Right cardiac atrium (tissue), 5 donors: ENCODE measurements around the gene BUD23. TPM values are rescaled to one million over a fixed set of nuclear protein-coding genes. Genes with fewer than 3 reads are reported as not detected.
"Not testable (repeated sequence)": the region's sequence is repeated elsewhere in the genome, so short reads cannot be mapped to it uniquely, and the experiment has no call there.

Experiments
- ATAC-seq, 2 donors: fragments of 200-7000 bp; cut with Tn5 transposase; one replicate each; pipeline versions ENCODE4 v1.8.0 to v1.9.1; 2020; ENCODE audit warnings: moderate library complexity in 2 of 2, mild to moderate bottlenecking in 1 of 2
- DNase-seq, 3 donors: peaks; one replicate each; pipeline ENCODE4 v3.0.0-alpha.2; 2020
- H3K27ac ChIP-seq: one replicate; pipeline ENCODE4 v1.5.1; 2013; ENCODE audit warnings: mild to moderate bottlenecking, low read length, control low read depth, moderate library complexity
- H3K27me3 ChIP-seq: one replicate; pipeline ENCODE4 v1.6.1; 2013; ENCODE audit not compliant: control insufficient read depth, insufficient read depth
- H3K4me1 ChIP-seq: one replicate; pipeline ENCODE4 v1.6.1; 2013; ENCODE audit warnings: low read length; ENCODE audit not compliant: control insufficient read depth, insufficient read depth
- H3K4me3 ChIP-seq: one replicate; pipeline ENCODE4 v1.5.1; 2013; ENCODE audit warnings: low read length, control low read depth
- H3K9me3 ChIP-seq: one replicate; pipeline ENCODE4 v1.6.1; 2013; ENCODE audit warnings: low read length; ENCODE audit not compliant: control insufficient read depth
- WGBS: extraction: QIAGEN DNeasy Blood & Tissue Kit; methylation state at CpG from one replicate; pipeline ENCODE4 v1.1.7; 2013; 5-methylcytosine and 5-hydroxymethylcytosine counted together
- intact Hi-C, 4 donors: fragments of 100-400 bp; cut with DNase I; formaldehyde crosslinking; loops; one replicate each; pipeline versions ENCODE4 v1.11.0 to v1.14.0; 2022 to 2023
- polyA plus RNA-seq: library from polyadenylated mRNA; stranded (reverse); fragments of 200-250 nt; gene quantifications from one replicate; pipeline ENCODE4 v1.2.3, GENCODE V29; 2013
- total RNA-seq, 4 donors: library from RNA; stranded (reverse); fragmentation: NEBNext Ultra II Directional; extraction: Animal tissue kit (Norgen Biotek cat#: 25700); gene quantifications; one replicate each; pipeline ENCODE4 v1.2.1, GENCODE V29; 2021
- donor health status: healthy with polysubstance abuse.
- donor health status: DM: no; HTN: yes; CAD: no.
- donor health status: DM: no; HTN: no; CAD: no.
- donor health status: DM: no; HTN: yes; CAD: no; lungs with severe emphysema.
- donor health status: DM: yes; HTN: yes; CAD: no.

BUD23 gene
- total and polyA plus RNA-seq, 5 donors, result 53.0 to 97.5 (median 63.5) TPM

- intact Hi-C loops, H3K4me3 ChIP-seq, H3K27me3 ChIP-seq, H3K27ac ChIP-seq, ATAC-seq, H3K9me3 ChIP-seq, DNase-seq, H3K4me1 ChIP-seq: not testable (repeated sequence)
- 95% methylated on average over 9 of the region's 9 CpGs for WGBS
Observed at GRCh38 chr7:73720443-73720842, 37.0 kb downstream of the BUD23 start.

- Histone ChIP-seq H3K27ac (no peak overlapping the region), H3K4me3 (no peak overlapping the region), H3K9me3 (no peaks in the 10 kb centered on the region), H3K27me3 (no peaks in the 10 kb centered on the region), H3K4me1 (no peaks in the 10 kb centered on the region)
- ATAC-seq (peak; percentile 66 to 72), DNase-seq (peak; percentile 66 to 85 (median 84))
- 56% methylated on average over 3 of the region's 3 CpGs for WGBS
- intact Hi-C loops, result no loop called here
Observed at GRCh38 chr7:73721377-73721817, 38.0 kb downstream of the BUD23 start.

GRCh38 chr7:73722182-73722581 lies 38.8 kb downstream of the BUD23 start:
- ATAC-seq, H3K9me3 ChIP-seq, intact Hi-C loops, H3K27me3 ChIP-seq, H3K27ac ChIP-seq, DNase-seq, H3K4me3 ChIP-seq, H3K4me1 ChIP-seq: not testable (repeated sequence)
- WGBS, result 84% methylated on average over 4 of the region's 4 CpGs

- DNase-seq, result no peak
- no peak for ATAC-seq
- no peak overlapping the region for H3K27ac ChIP-seq
- no peaks in the 10 kb centered on the region for H3K27me3 ChIP-seq
- 66% methylated on average over 6 of the region's 6 CpGs for WGBS
- intact Hi-C loops, result no loop called here
- H3K4me3 ChIP-seq, result no peak overlapping the region
- H3K4me1 ChIP-seq, result no peaks in the 10 kb centered on the region
- H3K9me3 ChIP-seq, result no peaks in the 10 kb centered on the region
Observed at GRCh38 chr7:73722785-73723184, 39.4 kb downstream of the BUD23 start.

GRCh38 chr7:73723813-73724212 lies 40.4 kb downstream of the BUD23 start:
- Histone ChIP-seq H3K4me1 (no peaks in the 10 kb centered on the region), H3K4me3 (no peak overlapping the region), H3K27ac (no peak overlapping the region), H3K27me3 (no peaks in the 10 kb centered on the region), H3K9me3 (no peaks in the 10 kb centered on the region)
- WGBS, result 91% methylated on average over 3 of the region's 3 CpGs
- no peak for ATAC-seq
- intact Hi-C loops, result loop anchor here in 2 of 4 donors (2.0 kb wide), 1 partner anchor 117 kb away; no protein-coding TSS in a partner anchor
- no peak for DNase-seq

- DNase-seq (no peak), ATAC-seq (peak in 1 of 2 donors; percentile 7)
- H3K9me3 ChIP-seq, result no peaks in the 10 kb centered on the region
- WGBS, result 67% methylated on average over 1 of the region's 1 CpG
- no peaks in the 10 kb centered on the region for H3K27me3 ChIP-seq
- no peaks in the 10 kb centered on the region for H3K4me1 ChIP-seq
- intact Hi-C loops, result loop anchor here in 2 of 4 donors (2.0 to 5.0 kb wide), 2 partner anchors 119 kb away; no protein-coding TSS in a partner anchor
- no peak overlapping the region for H3K4me3 ChIP-seq
- H3K27ac ChIP-seq, result no peak overlapping the region
Observed at GRCh38 chr7:73726083-73726466, 42.7 kb downstream of the BUD23 start.

GRCh38 chr7:73727952-73728351 lies 44.6 kb downstream of the BUD23 start:
- ATAC-seq (no peak), DNase-seq (no peak)
- intact Hi-C loops, result loop anchor here in 2 of 4 donors (2.0 to 5.0 kb wide), 2 partner anchors 121 kb away; no protein-coding TSS in a partner anchor
- Histone ChIP-seq H3K27me3 (no peaks in the 10 kb centered on the region), H3K4me3 (no peak overlapping the region), H3K9me3 (no peaks in the 10 kb centered on the region), H3K4me1 (no peaks in the 10 kb centered on the region), H3K27ac (no peak overlapping the region)
- WGBS, result 69% methylated on average over 3 of the region's 3 CpGs

- intact Hi-C loops, result loop anchor here in 1 of 4 donors (5.0 kb wide), 1 partner anchor 121 kb away; no protein-coding TSS in a partner anchor
- Histone ChIP-seq H3K9me3 (no peaks in the 10 kb centered on the region), H3K4me3 (no peak overlapping the region), H3K4me1 (no peaks in the 10 kb centered on the region), H3K27ac (no peak overlapping the region), H3K27me3 (no peaks in the 10 kb centered on the region)
- 60% methylated on average over 5 of the region's 5 CpGs for WGBS
- no peak for DNase-seq
- no peak for ATAC-seq
Observed at GRCh38 chr7:73728551-73728950, 45.2 kb downstream of the BUD23 start.

GRCh38 chr7:73730485-73730884 lies 47.1 kb downstream of the BUD23 start:
- H3K27ac ChIP-seq, result no peak overlapping the region
- DNase-seq (no peak), ATAC-seq (no peak)
- WGBS, result 32% methylated on average over 3 of the region's 3 CpGs
- H3K4me1 ChIP-seq, result no peaks in the 10 kb centered on the region
- H3K27me3 ChIP-seq, result no peaks in the 10 kb centered on the region
- no peaks in the 10 kb centered on the region for H3K9me3 ChIP-seq
- intact Hi-C loops, result no loop called here
- no peak overlapping the region for H3K4me3 ChIP-seq

GRCh38 chr7:73732397-73732796 lies 49.0 kb downstream of the BUD23 start:
- ATAC-seq (no peak), DNase-seq (no peak)
- H3K4me3 ChIP-seq, result no peak overlapping the region
- H3K27ac ChIP-seq, result no peak overlapping the region
- 63% methylated on average over 2 of the region's 2 CpGs for WGBS
- H3K27me3 ChIP-seq, result no peaks in the 10 kb centered on the region
- H3K9me3 ChIP-seq, result no peaks in the 10 kb centered on the region
- no peaks in the 10 kb centered on the region for H3K4me1 ChIP-seq
- intact Hi-C loops, result no loop called here

- no peak overlapping the region for H3K4me3 ChIP-seq
- intact Hi-C loops, result no loop called here
- no peaks in the 10 kb centered on the region for H3K27me3 ChIP-seq
- WGBS, result 61% methylated on average over 16 of the region's 16 CpGs
- DNase-seq, result peak; percentile 68 to 83 (median 82)
- peak; percentile 26 to 33 for ATAC-seq
- no peaks in the 10 kb centered on the region for H3K4me1 ChIP-seq
- H3K27ac ChIP-seq, result no peak overlapping the region
- H3K9me3 ChIP-seq, result no peaks in the 10 kb centered on the region
Observed at GRCh38 chr7:73734619-73735527, 51.5 kb downstream of the BUD23 start.
